MV-4-11 (cell line): ENCODE results near the gene USP36.

ENCODE experiments used
- DNase-seq: peaks from one replicate; lab custom pipeline; 2025; lab: John Stamatoyannopoulos, UW

The USP36 gene

DNA sequence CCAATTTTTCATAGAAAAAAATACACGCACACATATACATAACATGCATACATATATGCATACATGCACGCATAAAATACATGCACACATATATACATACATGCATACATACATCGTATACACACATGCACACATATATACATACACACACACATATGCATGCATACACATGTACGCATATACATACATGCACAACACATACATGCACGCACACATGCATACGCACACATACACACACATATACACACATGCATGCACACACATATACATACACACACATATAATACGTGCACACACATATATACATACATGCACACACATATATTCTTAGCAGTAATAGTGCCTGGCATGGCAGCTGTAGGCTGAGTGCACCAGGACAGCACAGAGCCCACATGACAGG lies 24.9 kb downstream of the USP36 start:
- DNase-seq: no peak

DNA sequence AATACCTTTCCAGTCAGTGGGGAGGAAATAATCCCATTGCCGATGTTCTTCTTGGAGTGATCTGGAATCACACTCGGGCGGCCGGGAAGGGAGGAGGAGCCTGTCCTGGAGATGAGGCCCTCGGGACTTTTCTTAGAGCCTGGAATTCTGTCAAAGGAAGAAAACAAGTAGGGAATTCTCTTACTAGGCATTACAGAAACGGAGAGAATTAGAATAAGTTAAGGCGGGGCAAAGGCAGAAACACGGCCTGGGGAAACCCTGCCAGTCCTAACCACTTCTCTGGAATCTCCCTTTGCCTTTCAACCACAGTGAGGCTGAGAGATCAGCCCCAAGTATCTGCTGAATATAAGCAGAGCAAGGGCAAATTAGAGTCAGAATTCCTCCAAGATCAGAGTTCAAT lies 27.8 kb downstream of the USP36 start:
- no peak for DNase-seq

DNA sequence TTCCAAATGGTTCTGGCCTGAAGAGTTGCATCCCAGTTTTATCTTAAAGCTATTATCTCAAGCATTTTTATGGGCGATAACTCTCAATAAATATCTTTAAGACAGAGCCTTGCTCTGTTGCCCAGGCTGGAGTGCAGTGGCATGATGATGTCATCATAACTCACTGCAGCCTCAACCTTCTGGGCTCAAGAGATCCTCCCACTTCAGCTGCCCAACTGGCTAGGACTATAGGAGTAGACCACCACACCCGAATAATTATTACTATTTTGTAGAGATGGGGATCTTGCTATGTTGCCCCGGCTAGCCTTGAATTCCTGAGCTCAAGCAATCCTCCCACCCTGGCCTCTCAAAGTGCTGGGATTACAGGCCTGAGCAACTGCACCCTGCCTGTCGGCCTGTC lies 32.5 kb downstream of the USP36 start:
- DNase-seq: no peak

DNA sequence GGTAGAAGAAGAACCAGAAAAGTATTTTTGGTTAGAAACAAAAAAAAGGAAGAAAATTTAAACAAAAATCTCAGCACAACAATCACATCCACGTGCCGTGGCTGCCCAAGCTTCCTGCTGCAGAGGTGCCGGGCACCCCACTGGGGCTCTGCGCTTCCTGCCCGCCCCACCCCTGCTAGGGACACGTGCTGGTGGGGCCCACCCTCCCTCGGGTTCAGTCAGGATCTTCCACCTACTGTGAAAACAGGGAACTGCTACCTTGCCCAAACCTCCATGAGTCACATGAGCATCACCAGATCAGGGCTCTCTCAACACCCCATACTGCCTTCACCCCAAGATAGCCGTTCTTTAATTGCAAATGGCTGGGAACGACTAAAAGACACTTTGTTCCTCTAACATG lies 34.2 kb downstream of the USP36 start:
- no peak for DNase-seq

DNA sequence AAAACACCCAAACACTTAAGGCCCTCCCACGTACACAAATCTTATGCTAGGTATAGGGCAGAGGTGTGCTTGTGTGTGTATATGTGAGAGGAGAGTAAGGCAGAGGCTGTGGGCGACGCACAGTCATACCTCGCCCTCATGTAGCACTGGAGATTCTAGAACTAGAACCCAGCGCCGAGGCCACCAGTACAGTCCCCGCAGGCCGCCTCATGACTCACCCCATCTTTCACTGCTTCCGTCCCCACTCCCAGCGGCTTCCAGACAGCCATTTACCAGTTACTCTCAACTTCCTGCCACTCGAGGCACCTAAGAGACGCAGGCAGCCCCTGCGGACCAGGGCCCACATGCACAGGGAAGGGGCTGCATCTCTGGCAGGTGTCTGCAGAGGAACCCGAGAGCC lies 35.3 kb downstream of the USP36 start:
- no peak for DNase-seq

DNA sequence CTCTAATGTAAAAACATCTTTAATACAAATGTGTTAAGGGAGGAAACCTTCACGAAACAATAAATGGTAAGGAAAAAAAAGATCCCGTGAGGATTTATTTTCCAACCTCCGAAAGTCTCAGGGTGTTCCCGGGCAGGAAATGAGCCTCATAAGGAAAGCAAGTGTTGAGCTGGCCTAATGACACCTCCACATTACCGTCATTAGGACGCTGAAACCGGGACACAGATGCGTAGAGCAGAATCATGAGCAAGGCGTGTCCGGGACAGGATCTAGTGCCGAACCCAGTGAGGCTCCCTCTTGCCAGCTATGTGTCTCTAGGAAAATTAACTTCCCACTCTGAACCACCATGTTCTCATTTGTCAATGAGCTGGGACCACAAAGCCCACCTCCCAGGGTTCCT lies 35.8 kb downstream of the USP36 start:
- DNase-seq: no peak

DNA sequence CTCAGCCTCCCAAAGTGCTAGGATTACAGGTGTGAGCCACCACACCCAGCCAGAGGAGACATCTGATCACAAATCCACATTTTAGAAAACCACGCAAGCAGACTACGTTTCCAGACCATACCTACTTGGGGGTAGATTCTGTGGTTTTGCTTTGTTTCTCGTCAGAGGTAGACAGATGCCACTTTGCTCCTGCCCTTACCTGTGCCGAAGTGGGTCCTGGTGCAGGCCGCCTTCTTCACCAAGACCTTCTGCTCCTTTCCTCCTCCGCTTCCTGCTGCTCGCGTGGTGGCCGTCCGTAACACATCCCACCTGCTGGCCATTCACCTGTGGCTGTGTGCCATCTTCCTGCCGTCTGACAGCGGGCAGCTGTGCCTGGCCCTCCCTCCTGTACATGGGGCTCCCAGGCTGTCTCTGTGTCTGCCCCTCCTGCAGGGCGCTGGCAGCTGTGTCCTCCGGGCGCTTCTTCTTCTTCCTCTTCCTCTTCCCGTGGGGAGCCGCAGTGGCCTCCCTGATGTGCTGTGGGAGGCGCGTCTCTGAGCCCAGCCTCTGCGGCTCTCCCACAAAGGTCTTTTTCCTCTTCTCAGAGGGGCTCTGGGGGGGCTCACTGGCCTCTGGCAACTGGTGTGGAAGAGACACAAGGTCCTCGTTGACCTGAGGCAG lies 37.3 kb downstream of the USP36 start:
- DNase-seq: peak; percentile 59

DNA sequence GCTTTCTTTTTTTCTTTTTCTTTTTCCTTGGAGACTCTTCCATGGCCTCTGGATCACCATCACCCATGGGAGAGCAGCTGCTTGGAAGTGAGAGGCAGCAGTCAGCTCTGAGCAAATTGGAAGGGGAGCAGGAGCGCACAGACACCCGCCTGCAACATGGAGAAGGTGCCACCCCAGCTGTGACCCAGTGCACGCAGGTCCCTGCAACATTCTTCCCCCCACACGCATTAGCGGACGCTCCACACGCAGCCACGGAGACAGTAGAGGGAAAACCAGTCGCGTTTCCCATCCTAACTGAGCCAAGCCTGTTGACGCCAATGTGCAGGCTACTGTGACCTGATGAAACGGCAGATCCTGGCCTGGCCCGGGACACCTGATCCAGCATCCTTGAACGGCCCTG lies 38.2 kb downstream of the USP36 start:
- DNase-seq: no peak

DNA sequence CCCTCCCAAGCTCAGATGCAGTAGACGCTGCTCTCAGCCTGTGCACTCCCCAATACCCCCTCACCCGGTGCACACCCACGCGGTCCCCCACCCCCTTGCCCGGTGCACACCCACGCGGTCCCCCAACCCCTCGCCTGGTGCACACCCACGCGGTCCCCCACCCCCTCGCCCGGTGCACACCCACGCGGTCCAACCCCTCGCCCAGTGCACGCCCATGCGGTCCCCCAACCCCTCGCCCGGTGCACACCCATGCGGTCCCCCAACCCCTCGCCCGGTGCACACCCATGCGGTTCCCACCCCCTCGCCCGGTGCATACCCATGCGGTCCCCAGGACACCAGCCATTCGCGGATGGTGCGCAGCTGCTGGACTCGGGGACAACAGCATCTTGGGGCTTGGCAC lies 38.6 kb downstream of the USP36 start:
- DNase-seq: no peak

DNA sequence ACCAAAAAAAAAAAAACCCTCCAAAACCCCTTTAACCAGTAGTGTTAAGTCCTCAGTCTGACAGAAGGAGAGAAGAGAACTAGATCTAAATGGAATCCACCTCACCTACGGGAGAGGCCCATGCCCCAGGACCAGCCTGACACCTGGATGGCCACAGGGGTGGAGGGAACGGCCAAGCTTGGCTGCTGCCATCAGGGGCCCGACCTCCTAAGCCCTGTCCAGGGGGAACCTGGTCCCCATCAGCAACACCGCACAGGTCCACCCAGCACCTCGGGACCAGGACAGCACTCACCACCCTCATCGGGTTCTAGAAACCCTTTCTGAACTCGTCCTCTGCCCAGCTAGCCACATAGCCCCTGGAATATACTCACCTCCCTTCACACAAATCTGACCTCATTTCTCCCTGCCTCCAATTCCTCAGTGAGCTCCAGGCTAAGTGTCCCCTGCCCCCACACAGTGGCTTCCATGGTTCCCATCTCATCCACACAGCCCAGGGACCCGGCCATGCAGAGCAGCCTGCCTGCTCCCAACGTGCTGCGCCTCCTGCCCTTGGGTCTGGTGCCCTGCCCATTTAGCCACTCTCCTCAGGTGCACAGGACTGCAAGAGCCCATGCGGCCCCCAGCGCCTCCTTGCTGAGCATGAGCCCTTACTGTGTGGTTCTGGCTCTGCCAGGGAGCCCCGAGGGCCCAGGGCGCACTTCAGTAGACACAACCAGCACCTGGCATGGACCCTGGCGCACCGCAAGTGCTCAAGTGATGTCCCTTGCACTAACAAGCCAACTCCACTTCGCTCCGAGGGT lies 40.3 kb downstream of the USP36 start:
- DNase-seq: no peak

DNA sequence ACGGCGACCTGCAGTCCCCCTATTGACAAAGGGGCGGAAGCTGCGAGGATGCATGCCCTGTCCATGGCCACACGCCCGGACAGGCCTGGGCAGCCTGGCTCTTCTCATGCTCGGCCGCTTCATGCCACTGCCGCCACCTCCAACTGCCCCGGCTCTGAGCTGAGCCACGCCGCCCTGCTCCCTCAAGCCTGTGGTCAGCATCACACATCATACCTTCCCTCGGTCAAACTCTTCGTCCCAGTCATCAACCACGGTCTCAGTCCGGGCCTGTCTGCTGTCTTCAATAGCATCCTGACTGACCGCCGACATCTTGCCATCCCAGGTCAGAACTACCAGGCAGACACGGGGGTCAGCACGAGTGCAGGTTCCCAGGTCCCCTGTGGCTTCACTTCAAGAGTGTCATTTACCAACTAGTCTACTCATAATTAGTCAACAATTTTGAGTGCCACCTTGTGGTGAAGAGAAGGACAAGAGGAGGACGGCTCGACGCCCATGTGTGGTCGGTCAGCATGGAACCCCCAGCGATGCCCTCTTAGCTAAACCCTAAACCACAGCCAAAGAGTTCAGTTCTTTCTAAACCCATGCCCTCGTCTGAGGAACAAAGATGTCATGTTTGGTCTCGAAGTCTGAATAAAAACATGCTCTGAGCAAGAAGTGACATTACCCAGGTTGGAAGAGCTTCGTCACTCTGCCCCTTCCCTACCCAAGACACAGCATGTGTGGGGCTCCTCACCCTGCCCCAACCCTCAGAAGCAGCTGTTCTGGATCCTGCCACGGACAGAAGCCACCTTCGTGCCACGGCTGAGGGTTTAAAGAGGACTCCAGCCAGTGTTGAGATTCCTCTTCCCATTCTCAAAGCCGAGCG lies 41.7 kb downstream of the USP36 start:
- peak; percentile 21 for DNase-seq

DNA sequence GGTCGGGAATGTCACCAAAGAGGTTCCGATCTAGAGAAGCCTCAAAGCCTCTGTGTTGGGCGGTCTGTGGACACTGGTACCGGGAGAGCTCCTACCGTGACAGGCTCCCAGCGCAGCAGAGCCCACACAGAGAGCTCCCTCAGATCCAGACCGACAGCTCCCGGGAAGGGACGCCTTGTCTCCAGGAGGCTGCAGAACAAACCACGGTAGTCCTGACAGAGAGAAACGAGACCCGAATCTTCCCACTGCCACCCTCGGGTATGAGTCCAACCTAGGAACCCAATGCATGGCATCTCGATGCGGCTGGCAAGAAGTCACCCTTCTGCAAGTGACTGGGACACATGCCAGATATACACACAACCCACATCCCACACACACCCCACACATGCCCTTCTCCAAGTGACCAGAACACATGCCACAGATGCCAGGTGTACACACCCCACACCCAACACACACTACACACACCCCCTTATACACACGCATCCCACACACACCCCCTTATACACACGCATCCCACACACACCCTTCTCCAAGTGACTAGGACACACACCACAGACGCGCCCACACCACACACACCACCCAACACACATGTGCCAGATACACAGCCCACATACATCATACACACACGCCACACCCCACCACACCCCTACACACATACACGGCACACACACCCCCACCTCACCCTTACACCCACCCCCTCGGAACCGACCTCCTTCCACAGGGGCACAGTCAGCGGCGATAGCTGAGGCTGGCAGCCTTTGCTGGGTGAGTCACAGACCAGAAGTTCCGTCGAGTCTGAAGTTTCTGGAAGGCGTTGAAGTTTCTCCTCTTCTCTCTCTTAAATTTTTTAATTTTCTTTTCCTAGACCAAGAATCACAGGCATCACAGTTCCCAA lies 42.7 kb downstream of the USP36 start:
- DNase-seq: no peak

DNA sequence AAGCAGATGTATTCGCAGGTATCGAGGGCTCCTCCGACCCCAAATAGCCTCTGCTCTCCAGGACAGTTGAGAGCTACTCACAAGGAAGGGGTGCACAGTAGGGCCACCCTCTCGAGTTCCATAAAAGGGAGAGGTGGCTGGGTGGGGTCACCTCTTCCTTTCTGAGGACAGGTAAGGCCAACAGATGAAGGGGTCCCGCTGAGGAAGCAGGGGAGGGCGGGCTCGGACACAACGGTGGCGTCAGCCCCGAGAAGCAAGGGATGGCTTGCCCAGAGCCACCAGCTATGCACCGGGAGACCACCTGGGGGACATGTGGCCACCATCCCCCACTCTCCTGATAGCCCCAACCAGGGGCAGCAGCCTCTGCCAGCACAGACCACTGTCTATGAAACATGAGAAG lies 43.4 kb downstream of the USP36 start:
- no peak for DNase-seq

DNA sequence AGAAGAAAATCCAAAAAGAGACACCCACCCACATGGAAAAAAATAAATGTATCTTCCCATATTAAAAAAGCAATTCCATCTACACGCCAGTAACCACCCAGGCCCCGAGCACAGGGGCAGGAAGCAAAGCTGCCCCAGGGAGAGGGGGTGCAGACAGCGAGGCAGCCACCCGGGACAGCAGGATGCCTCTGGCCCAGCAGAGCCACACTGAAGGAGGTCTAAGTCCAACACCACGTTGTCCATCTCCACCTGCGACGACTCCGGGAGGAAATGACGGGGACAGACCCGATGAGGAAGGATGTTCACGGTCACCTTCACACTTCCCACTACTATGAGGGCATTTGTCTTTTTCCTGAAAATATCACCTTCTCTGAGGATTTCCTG lies 44.1 kb downstream of the USP36 start:
- DNase-seq: no peak

DNA sequence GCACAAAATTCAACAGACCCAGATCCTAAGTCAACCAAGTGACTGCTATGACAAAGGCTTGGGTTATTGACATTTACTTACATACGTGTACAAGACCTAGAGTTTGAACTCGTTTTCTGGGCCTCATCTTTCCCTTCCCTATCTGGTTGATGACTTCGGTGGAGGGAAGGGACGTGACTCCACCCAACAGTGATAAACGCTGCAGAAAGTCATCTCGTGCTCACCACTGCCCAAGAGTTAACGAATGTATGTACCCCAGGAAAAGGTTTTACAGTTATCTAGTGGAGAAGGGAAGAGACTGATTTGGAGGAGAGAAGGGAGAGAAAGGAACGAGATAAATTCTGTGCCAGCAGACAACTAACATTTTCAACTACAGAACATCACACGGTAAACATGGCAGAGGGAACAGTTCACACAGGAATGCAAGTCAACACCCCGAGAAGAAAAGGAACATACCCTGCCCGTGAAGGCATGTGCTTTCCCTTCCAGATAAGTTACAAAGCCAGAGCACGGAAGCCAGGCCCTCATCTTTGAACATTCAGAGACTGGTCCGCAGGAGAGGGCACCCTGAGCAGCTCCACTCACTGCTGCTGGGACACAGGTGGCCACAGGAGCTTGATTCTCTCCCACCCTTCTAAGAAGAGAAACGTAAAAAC lies 44.6 kb downstream of the USP36 start:
- no peak for DNase-seq

DNA sequence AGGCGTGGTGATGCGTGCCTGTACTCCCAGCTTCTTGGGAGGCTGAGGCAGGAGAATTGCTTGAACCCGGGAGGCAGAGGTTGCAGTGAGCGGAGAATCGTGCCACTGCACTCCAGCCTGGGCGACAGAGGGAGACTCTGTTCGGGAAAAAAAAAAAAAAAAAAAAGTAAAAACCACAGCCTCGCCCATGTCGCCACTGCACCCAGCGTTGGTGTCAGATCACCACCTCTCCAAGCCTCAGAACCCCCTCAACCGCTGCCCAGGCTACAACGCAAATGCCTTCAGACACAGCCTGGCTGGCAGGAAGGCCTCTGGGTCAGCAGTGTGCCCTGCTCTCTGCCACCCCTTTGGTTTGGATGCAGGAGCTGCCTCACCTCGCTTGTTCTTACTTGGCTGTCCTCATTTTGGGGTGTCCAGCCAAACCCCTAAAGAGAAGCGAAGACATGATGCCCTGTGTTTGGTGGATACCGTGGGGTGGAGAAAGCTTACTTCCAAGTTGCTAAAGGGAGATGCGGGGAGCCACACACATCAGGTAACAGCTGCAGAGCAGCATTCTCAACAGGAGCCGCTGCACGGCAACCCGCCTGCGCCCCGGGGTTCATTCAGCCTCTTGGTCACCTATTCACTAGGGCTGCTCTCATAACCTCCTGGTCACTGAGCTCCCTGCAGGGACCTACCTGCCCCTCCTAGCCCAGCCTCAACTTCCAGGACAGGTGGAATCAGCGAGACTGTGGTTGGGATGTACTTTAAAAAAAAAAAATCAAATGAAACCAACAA lies 45.6 kb downstream of the USP36 start:
- DNase-seq: no peak

DNA sequence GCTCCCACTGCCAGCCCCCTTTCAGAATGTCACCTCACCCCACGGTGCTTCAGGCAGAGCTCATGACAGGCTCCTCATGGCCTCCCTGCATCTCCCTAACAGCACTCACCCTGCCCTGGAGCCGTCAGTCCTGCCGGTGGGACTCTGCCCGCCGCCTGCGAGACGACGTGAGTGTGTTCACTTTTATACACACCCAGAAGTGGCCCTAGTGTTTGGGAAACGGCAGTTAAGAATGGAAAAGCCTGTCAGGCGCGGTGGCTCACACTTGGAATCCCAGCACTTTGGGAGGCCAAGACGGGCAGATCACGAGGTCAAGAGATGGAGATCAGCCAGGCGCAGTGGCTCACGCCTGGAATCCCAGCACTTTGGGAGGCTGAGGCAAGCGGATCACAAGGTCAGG lies 46.2 kb downstream of the USP36 start:
- no peak for DNase-seq

DNA sequence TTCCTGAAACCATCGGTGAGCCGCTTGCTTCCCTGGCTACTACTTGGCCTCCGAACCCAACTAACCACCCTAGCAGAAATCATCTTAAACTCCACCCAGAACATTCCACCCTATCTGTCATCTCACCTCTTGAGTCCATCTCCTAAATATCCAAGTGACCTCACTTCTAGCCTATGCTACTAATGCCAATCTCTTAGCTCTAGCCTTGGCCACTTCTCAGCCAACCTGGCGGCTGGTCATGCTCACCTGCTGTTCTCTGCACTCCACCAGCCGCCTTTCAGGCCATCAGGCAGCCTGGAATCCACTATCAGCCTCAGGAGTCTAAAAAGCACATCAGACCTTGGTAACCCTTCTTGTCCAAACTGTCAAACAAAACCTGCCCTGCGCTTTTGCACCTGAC lies 46.6 kb downstream of the USP36 start:
- DNase-seq: no peak

DNA sequence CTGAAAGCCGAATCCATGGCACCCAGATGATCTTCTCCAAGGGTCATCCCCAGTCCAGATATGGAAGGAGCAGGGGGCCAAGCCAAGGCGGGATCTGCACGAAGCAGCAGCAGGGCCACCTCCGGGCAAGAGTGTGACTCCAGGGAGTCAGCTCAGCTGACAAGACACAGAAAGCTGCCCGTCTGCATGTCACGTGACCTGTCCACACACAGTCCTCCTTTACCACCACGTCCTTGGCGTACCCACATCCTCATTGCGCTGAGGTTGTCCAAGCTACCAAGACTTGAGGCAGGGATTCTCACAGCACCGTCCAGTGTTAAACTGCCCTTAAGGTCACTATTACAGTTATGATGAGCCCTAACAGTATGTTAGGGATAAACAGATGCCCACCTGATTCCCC lies 47.2 kb downstream of the USP36 start:
- no peak for DNase-seq

DNA sequence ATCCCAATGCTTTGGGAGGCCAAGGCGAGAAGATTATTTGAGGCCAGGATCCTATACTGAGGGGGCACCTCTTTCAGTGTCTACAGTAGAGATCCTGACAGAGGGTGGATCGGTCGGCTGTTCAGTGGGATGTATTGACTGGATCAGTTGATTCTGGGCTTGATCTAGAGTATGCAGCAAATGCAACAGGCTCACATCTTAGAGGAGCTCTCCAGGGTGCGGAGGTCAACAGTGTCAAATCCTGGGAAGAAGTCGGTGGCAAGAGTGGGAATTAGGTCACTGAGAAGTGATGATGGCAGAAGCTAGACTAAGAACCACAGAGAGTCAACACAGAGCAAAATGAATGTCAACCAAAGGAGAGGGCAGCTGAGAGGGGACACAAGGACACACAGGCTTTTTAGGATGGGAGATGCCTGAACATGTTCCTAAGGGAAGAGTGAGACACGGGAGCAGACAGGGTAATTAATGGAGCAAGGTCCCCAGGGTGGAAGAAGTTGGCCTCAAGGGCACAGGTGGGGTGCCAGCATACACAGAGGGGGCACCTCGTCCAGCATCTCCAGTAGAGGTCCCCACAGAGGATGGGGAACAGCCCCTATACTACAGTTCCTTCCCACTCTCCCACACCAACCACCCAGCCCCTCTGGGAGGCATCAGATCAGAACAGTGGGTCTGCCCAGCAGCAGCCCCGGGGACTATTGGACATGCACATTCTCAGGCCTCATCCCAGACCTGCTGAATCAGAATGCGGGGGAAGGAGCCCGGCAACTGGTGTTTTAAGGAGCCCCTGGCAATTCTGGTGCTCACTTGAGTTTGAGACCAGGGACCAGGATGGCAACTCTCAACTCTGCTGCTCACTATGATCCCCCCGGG lies 48.5 kb downstream of the USP36 start:
- no peak for DNase-seq
